GM19240 (cell line): ENCODE data around the gene ZDHHC24.
"Not testable (repeated sequence)": the region's sequence is repeated elsewhere in the genome, so short reads cannot be mapped to it uniquely, and the experiment has no call there.

ENCODE experiments used
- DNase-seq: peaks from one replicate; pipeline ENCODE4 v3.0.0; 2011; ENCODE audit warnings: low spot score; ENCODE audit not compliant: insufficient read length

The ZDHHC24 gene

DNA sequence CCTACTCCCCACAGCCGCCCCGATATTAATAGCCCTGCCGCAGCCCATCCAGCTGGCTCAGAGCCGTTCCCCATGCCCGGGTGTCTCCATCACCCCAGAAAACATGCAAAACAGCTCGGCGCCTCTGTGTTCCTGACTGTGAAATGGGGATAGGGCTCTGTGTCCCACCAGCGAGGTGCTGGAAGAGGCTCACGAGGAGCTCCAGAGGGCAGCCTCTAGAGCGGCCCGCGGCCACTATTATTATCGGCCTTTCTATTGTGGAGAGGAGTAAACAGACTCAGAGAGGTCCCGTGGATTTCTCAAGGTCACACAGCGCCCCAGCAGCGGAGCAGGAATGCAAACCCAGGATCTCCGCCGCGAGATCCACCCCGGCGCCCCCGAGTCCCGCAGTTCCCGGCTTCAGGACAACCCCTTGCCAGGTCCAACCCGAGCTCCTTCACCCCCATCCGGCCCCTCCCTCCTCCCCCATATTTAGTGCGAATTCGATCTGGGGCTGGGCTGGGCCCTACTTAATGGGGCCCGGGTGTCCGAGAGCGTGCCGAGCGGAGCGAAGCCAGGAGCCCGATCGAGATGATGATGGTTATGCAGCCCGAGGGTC is 619 bp upstream of the ZDHHC24 start, which contains the start of gene ACTN3:
TSS of gene ACTN3 (plus strand) at position 536 of the 598 bp plus-strand sequence. CDS start at position 571, 35 bp downstream.
- no peak for DNase-seq

DNA sequence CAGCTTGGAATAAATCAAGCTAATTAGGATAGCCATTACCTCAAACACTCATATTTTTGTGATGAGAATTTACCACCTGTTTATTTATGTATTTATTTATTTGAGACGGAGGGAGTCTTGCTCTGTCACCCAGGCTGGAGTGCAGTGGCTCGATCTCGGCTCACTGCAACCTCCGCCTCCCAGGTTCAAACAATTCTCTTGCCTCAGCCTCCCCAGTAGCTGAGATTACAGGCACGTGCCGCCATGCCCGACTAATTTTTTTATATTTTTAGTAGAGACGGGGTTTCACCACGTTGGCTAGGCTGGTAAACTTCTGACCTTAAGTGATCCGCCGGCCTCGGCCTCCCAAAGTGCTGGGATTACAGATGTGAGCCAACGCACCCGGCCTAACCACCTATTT is 896 bp downstream of the ZDHHC24 start:
- not testable (repeated sequence) for DNase-seq

DNA sequence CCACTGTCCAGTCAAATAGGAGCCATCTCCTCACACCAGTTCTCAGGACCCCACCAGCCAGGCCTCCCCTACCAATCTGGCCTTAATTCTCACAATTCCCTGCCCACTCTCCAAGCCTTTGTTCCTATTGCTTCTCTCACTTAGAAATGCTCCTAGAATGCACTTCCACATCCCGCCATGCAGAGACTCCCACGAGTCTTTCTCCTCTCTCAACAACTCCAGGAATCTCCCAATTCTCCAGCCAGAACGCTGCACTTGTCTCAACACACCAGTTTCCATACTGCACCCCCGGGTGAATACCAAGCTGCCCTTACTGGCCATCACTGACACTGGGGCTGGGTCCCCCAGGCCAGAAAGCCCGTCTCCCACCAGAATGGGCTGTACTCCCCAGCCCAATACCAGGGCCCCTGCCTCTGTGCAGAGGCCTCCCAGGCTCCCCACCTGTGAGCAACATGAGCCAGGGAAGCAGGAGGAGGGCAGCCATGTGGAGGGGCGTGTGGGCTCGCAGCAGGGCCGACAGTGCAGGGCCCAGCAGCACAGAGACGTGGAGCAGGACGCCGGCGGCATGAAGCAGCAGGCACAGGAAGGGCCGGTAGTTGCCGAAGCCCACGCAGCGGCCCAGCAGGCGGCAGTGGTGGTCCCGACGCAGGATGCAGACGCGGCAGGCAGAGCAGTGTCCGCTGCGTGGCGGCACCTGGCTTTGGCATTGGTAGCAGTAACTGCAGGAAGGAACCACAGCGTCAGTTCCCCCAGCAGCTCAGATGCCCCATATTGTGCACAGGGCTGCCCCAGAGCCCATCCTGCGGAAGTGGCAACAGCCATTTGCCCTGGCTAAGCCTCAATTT is 2.4 kb downstream of the ZDHHC24 start:
- peak; percentile 49 for DNase-seq

- DNase-seq: no peak
Observed at GRCh38 chr11:66542362-66542761, 3.5 kb downstream of the ZDHHC24 start.

DNA sequence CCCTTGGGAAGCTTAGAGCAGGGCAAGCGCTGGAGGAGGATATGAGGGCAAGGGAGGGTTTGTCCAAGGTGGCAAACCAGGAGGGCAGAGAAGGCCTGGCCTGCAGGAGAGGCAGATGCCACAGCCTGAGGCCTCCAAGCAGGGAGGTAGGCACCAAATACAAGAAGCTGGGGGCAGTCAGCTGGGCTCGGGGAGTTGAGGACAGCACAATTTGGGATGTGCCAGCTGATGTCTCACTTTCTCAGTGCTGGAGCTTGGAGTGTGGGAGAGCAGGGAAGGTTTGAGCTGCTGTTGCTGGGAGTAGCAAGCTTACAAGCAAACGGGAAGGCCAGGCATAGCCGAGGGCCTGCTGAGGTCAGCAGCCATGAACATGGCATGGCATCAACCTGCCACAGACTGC is 4.0 kb downstream of the ZDHHC24 start:
- DNase-seq: no peak

- not testable (repeated sequence) for DNase-seq
Observed at GRCh38 chr11:66540598-66540997, 5.2 kb downstream of the ZDHHC24 start.

GRCh38 chr11:66539870-66540213 is 6.0 kb downstream of the ZDHHC24 start:
- no peak for DNase-seq

DNA sequence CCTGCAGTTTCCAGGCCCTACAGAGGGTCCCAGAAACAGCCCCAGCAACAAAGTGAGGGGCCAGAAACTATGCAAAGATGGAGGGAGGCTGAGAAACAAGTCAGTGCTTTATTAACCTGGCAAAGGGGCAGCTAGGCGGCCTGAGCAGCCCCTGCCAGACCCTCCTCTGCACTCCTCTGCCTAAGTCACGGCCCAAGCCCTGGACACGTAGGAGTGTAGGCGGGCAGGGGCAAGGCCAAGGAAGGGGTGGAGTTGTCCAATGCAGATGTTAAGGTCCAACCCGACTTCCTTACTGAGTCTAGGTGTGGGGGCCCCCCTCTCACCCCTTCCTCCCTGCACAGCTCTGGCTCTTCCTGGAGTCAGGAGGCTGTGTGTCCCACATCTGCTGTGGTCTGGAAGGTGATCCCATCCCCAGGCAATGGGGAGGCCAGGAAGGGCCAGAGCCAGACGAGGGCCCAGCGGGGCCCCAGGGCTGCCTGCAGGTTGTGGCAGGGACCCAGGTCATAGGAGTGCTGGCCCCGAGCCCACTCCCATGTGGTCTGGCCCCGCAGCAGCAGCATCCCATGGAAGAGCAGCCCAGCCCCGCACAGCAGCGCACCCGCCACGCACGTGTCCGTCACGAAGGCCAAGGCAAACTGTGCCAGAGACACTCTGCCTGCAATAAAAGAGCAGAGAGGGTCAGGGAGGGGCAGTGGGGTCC is 6.5 kb downstream of the ZDHHC24 start:
- no peak for DNase-seq

DNA sequence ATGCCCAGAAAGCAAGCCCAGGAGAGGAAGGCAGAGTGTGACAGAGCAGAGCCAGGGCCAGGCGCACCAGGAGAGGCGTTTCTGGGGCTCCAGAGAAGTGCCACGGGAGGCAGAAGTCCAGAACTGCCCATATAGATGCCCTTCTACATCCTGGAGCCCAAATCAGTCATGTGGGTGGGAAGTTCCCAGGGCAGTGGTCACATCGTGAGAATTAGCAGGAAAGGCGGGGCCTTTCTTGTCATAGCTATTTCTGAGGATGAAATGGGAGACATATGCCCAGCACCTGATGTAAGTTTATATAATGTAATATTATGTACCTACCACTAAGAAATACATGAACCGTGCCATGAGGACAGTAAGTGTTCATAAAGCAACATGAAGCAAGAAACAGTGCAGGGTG is 13.1 kb downstream of the ZDHHC24 start:
- no peak for DNase-seq

DNA sequence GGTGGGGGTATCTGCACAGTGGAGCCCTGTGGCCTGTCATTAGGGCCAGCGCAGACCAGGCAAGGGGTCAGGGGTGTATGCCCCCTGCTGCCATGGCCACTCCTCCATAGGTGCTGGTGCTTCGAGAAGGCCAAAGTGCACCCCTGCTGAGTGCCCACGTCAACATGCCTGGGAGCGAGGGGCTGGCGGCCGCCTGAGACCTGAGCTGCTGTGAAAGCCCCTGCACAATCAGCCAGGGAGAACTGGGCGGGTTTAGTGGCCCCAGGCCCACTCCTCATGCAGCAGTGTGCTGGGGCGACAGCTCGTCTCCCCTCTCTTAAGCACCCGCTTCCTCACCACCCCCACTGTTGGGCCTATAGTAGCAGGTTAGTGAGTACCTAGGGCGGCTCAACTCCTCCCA is 14.0 kb downstream of the ZDHHC24 start:
- DNase-seq: no peak

GRCh38 chr11:66530927-66531709 is 14.7 kb downstream of the ZDHHC24 start:
- no peak for DNase-seq

DNA sequence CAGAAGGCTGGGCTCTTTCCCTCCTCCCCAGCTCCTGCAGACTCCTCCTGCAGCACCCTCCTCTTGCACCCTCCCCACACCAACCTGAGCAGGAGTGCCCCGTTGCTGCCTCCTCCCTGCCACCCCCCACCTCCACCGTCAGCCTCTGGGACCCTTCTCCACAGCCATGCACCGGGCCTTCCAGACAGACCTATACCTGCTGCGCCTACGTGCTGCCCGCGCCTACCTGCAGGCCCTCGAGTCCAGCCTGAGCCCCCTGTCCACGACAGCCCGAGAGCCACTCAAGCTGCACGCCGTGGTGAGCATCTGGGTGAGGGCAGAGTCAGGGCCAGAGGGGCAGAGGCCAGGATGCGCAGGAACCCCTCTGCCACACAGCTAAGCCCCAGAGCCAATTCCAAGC is 16.2 kb downstream of the ZDHHC24 start:
- no peak for DNase-seq

DNA sequence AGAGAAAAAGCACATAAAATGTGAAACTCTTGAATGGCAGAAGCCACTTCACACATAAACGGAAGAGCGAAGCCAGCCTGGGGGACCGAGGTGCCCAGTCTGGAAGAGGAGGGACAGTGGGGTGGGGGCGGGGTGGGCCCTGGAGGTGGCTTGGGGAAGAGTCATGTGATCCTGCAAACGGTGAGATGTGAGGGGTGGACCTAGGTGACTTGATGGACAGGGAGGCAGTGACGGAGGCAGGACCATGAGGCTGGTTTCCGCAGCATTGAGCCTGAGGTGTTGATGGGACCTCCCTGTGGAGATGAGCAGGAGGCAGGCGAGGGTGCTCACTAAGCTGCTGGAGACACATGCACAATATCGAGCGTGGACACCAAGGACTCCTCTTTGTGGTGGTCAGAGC is 16.8 kb downstream of the ZDHHC24 start:
- DNase-seq: no peak

- DNase-seq: no peak
Observed at GRCh38 chr11:66524304-66525040, 21.4 kb downstream of the ZDHHC24 start.

DNA sequence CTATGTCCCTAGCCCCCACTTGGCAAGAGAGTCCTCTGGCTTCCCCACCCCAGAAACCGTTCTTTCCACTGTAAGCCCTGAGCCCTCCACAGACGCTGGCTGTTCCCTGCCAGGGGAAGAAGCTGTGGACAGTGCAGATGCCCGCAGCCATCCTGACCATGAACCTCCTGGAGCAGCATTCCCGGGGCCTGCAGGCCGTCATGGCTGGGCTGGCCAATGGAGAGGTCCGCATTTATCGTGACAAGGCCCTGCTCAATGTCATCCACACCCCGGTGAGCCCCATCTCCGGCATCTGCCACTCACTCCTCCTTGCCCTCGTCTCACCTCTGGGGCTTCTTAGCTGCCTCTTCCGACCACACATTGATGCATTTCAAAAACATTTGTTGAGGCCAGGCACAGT is 22.2 kb downstream of the ZDHHC24 start:
- DNase-seq: no peak

DNA sequence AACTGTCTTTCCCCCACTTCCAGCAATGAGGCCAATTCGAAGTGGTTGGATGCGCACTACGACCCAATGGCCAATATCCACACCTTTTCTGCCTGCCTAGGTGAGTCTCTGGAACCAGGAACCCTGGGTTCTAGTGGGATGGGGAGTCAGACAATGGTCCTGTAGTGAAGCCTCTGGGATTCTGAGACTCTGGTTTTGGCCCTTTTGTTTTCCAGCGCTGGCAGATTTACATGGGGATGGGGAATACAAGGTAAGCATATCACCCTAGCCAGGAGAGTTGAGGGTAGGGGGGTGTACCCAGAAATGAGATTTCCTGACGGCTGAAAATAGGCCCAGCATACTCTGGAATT is 34.9 kb downstream of the ZDHHC24 start:
- DNase-seq: no peak

- peak; percentile 95 for DNase-seq
Observed at GRCh38 chr11:66510271-66510989, 35.4 kb downstream of the ZDHHC24 start, which contains the start of gene BBS1. Gene BBS1 (plus strand): TSS chr11:66510635. CDS start chr11:66510660, 25 bp downstream.

DNA sequence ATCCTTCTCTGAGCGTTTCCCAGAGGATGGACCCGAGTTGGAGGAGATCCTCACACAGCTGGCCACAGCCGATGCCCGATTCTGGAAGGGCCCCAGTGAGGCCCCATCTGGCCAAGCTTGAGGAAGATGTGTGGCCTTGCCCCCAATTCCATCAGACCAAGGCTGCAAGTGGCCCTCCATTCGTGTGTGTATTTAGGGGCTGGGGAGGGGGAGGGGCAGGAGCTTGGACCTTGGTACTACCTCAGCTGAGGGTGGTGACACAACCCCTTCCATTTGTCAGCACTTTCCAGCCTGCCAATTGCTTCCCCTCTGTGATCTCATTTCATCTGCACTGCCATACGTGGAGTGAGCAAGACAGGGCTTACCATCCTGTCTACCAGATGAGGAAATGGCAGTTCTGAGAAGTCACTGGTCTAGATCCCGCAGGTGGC is 36.7 kb downstream of the ZDHHC24 start:
- no peak for DNase-seq

DNA sequence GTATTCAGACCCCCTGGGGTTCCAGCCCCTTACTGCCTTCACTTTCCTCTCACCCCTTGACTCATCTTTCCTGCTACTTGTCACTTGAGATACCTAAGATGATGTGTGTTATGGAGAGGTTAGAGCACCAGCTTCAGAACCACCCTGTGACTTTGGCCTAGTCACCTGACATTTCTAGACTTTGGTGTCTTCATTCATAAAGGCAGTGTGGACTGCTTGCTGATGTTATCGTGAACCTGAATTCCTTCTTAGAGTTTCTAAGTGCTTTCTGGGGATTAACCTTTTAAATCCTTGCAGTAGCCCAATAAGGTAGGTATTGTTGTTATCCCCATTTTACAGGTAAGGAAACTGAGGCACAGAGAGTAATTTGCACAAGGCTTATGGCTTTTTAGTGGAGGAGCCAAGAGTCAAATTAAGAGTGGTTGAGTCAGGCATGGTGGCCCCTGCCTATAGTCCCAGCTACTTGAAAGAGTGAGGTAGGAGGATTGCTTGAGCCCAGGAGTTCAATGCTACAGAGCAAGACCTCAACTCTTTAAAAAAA is 40.5 kb downstream of the ZDHHC24 start:
- DNase-seq: no peak

DNA sequence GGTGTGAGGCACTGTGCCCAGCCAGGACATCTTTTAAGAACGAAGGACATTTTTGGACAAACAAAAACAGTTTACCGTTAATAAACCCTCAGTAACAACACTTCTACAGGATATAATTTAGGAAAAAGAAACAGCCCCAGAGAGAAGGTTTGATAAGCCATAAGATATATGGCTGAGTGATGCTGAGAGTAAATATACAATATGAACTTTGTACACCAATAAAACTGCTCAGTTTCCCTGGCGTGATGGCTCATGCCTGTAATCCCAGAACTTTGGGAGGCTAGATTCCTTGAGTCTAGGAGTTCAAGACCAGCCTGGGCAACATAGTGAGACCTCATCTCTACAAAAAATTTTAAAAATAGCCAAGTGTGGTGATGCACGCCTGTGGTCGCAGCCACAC is 47.3 kb downstream of the ZDHHC24 start:
- DNase-seq: no peak
